HepG2 (cell line): ENCODE measurements around the gene EEF1A1. TPM values are rescaled to one million over a fixed set of nuclear protein-coding genes. Genes with fewer than 3 reads are reported as not detected.

Experiments
- ATM ChIP-seq: fragments of 450-650 bp; IDR thresholded peaks from 2 replicates; pipeline ENCODE4 v1.7.1; 2017; ENCODE audit warnings: mild to moderate bottlenecking, borderline replicate concordance
- DPF2 ChIP-seq: sonication (generic); formaldehyde crosslinking; IDR thresholded peaks from 2 replicates; pipeline ENCODE4 v1.4.0; 2020; ENCODE audit warnings: mild to moderate bottlenecking, low read depth, missing genetic modification reagents, borderline replicate concordance
- FOXO1 ChIP-seq: sonication (generic); formaldehyde crosslinking; IDR thresholded peaks from 2 replicates; pipeline ENCODE4 v1.4.0; 2020; ENCODE audit warnings: missing genetic modification reagents
- HNRNPUL1 ChIP-seq: fragments of 200-400 bp; formaldehyde crosslinking; IDR thresholded peaks from 2 replicates; pipeline ENCODE4 v1.6.1; 2017; ENCODE audit warnings: low read depth, mild to moderate bottlenecking, low read length, moderate library complexity
- KDM5B ChIP-seq: sonication (generic); formaldehyde crosslinking; IDR thresholded peaks from 2 replicates; pipeline ENCODE4 v1.4.0; 2020; ENCODE audit warnings: missing genetic modification reagents, mild to moderate bottlenecking, borderline replicate concordance
- MLLT10 ChIP-seq: sonication (generic); formaldehyde crosslinking; IDR thresholded peaks from 2 replicates; pipeline ENCODE4 v1.4.0; 2020; ENCODE audit warnings: missing genetic modification reagents
- MXD4 ChIP-seq: IDR thresholded peaks from 2 replicates; pipeline ENCODE4 v1.6.1; 2016; ENCODE audit warnings: mild to moderate bottlenecking, missing biosample characterization, missing genetic modification reagents
- TEF ChIP-seq: sonication (generic); formaldehyde crosslinking; IDR thresholded peaks from 2 replicates; pipeline ENCODE4 v1.5.0; 2020; ENCODE audit warnings: missing genetic modification reagents
- ZGPAT ChIP-seq: IDR thresholded peaks from 2 replicates; pipeline ENCODE4 v1.6.1; 2016; ENCODE audit warnings: mild to moderate bottlenecking
- ZKSCAN8 ChIP-seq: IDR thresholded peaks from 2 replicates; pipeline ENCODE4 v1.6.1; 2016; ENCODE audit warnings: borderline replicate concordance, missing genetic modification reagents, missing compliant biosample characterization
- ZNF3 ChIP-seq: IDR thresholded peaks from 2 replicates; pipeline ENCODE4 v1.7.0; 2017; ENCODE audit warnings: inconsistent platforms
- ZNF331 ChIP-seq: sonication (generic); formaldehyde crosslinking; IDR thresholded peaks from 2 replicates; pipeline ENCODE4 v1.4.0; 2020; ENCODE audit warnings: missing genetic modification reagents
- ZNF33B ChIP-seq: sonication (generic); formaldehyde crosslinking; IDR thresholded peaks from 2 replicates; pipeline ENCODE4 v1.5.1; 2020; ENCODE audit warnings: mild to moderate bottlenecking, missing genetic modification reagents
- ZNF691 ChIP-seq: sonication (generic); formaldehyde crosslinking; IDR thresholded peaks from 2 replicates; pipeline ENCODE4 v1.4.0; 2020; ENCODE audit warnings: missing genetic modification reagents, low read depth, mild to moderate bottlenecking, borderline replicate concordance
- ZNF7 ChIP-seq: IDR thresholded peaks from 2 replicates; pipeline ENCODE4 v1.6.1; 2016; ENCODE audit warnings: missing biosample characterization, missing genetic modification reagents
- polyA plus RNA-seq, 8 experiments: library from polyadenylated mRNA; depleted of rRNA in 3 of 8; stranded (reverse) in 7 of 8; unstranded in 1 of 8; fragments of >200 nt; fragmentation: Illumina TruSeq in 4 of 8; extraction: Trizol in 4 of 8; gene quantifications; 2 replicates each; pipeline versions ENCODE4 v1.2.1 to v1.2.3, GENCODE V29; 2011 to 2016; ENCODE audit warnings: low read depth in 4 of 8, missing spikeins in 1 of 8, mixed read lengths in 1 of 8; ENCODE audit not compliant: insufficient read depth in 1 of 8
- total RNA-seq, 5 experiments: library from RNA; depleted of rRNA; stranded (reverse); fragments of >200 nt; fragmentation: Illumina TruSeq; extraction: Trizol; gene quantifications; 2 replicates each; pipeline ENCODE4 v1.2.3, GENCODE V29; 2016; ENCODE audit warnings: low read depth in 1 of 5
- TF ChIP-seq, protein P1 (sequence below): IDR thresholded peaks from 2 replicates; pipeline ENCODE4 v1.6.1; 2016; ENCODE audit warnings: low read depth, control low read depth
- TF ChIP-seq, protein P2 (sequence below): IDR thresholded peaks from 2 replicates; pipeline ENCODE4 v1.6.1; 2016; ENCODE audit warnings: missing biosample characterization, missing genetic modification reagents, low read depth
- TF ChIP-seq, protein P3 (sequence below), 2 experiments: sonication (generic) in 1 of 2; formaldehyde crosslinking in 1 of 2; IDR thresholded peaks; 2 replicates each; pipeline versions ENCODE4 v1.4.0 to v1.6.1; 2018 to 2020; ENCODE audit warnings: missing genetic modification reagents in 2 of 2, borderline replicate concordance in 1 of 2, low read depth in 1 of 2, mild to moderate bottlenecking in 1 of 2, missing biosample characterization in 1 of 2
- TF ChIP-seq, protein P4 (sequence below): IDR thresholded peaks from 2 replicates; pipeline ENCODE4 v1.6.1; 2012; ENCODE audit warnings: low read depth, low read length, improper control_type of control experiment

EEF1A1 gene
- total and polyA plus RNA-seq, 2 of the 13 experiments (the other 11 are each of a cell fraction or from before 2014, with no cell fraction given) = 13,726 to 17,172 TPM

- TF ChIP-seq, protein P1, sequence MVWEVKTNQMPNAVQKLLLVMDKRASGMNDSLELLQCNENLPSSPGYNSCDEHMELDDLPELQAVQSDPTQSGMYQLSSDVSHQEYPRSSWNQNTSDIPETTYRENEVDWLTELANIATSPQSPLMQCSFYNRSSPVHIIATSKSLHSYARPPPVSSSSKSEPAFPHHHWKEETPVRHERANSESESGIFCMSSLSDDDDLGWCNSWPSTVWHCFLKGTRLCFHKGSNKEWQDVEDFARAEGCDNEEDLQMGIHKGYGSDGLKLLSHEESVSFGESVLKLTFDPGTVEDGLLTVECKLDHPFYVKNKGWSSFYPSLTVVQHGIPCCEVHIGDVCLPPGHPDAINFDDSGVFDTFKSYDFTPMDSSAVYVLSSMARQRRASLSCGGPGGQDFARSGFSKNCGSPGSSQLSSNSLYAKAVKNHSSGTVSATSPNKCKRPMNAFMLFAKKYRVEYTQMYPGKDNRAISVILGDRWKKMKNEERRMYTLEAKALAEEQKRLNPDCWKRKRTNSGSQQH (CRISPR knock-in tag) = no peak
- TF ChIP-seq TEF (CRISPR knock-in tag) (peak; percentile 87; the same call in 1 of the 2 replicates), MLLT10 (CRISPR knock-in tag) (no peak), KDM5B (CRISPR knock-in tag) (0 out of 2 replicates have a peak, but pooled peaks have one; percentile 16), FOXO1 (CRISPR knock-in tag) (peak; percentile 87), ZGPAT (CRISPR knock-in tag) (peak; percentile 86), MXD4 (peak; percentile 60; the same call in 1 of the 2 replicates), ZNF3 (peak; percentile 81), ZKSCAN8 (CRISPR knock-in tag) (no peak), HNRNPUL1 (no peak), ZNF691 (CRISPR knock-in tag) (0 out of 2 replicates have a peak, but pooled peaks have one; percentile 61), DPF2 (peak; percentile 82; the same call in 1 of the 2 replicates), ATM (no peak), ZNF33B (CRISPR knock-in tag) (no peak), ZNF331 (CRISPR knock-in tag) (peak; percentile 95), ZNF7 (CRISPR knock-in tag) (no peak)
- TF ChIP-seq, protein P2, sequence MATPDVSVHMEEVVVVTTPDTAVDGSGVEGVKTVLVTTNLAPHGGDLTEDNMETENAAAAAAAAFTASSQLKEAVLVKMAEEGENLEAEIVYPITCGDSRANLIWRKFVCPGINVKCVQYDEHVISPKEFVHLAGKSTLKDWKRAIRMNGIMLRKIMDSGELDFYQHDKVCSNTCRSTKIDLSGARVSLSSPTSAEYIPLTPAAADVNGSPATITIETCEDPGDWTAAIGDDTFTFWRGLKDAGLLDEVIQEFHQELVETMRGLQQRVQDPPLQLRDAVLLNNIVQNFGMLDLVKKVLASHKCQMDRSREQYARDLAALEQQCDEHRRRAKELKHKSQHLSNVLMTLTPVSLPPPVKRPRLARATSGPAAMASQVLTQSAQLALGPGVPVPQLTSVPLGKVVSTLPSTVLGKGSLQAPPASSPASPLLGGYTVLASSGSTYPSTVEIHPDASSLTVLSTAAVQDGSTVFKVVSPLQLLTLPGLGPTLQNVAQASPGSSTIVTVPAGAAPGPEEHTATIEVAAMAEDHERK (CRISPR knock-in tag) = no peak
- TF ChIP-seq, protein P3, sequence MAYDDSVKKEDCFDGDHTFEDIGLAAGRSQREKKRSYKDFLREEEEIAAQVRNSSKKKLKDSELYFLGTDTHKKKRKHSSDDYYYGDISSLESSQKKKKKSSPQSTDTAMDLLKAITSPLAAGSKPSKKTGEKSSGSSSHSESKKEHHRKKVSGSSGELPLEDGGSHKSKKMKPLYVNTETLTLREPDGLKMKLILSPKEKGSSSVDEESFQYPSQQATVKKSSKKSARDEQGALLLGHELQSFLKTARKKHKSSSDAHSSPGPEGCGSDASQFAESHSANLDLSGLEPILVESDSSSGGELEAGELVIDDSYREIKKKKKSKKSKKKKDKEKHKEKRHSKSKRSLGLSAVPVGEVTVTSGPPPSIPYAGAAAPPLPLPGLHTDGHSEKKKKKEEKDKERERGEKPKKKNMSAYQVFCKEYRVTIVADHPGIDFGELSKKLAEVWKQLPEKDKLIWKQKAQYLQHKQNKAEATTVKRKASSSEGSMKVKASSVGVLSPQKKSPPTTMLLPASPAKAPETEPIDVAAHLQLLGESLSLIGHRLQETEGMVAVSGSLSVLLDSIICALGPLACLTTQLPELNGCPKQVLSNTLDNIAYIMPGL (CRISPR knock-in tag; IDR thresholded peaks at IDR 0.05; ENCODE audit: borderline replicate concordance in 1 of 2, low read depth in 1 of 2) = peak; percentile 41 to 69; a peak in 2 of 4 replicates
- TF ChIP-seq, protein P4, sequence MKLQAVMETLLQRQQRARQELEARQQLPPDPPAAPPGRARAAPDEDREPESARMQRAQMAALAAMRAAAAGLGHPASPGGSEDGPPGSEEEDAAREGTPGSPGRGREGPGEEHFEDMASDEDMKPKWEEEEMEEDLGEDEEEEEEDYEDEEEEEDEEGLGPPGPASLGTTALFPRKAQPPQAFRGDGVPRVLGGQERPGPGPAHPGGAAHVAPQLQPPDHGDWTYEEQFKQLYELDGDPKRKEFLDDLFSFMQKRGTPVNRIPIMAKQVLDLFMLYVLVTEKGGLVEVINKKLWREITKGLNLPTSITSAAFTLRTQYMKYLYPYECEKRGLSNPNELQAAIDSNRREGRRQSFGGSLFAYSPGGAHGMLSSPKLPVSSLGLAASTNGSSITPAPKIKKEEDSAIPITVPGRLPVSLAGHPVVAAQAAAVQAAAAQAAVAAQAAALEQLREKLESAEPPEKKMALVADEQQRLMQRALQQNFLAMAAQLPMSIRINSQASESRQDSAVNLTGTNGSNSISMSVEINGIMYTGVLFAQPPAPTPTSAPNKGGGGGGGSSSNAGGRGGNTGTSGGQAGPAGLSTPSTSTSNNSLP = peak; percentile 55; the same call in 1 of the 2 replicates
Measured at GRCh38 chr6:73566954-73567591, 46.2 kb upstream of the EEF1A1 start (continued).
